ENCODE results near the gene CPTP.

GRCh38 chr1:1336446-1336845, 11.8 kb downstream of the CPTP start:
- TF ChIP-seq CTCF (IDR thresholded peaks at IDR 0.05) (no peak), POLR2AphosphoS5 (IDR thresholded peaks at IDR 0.05) (no peak)
